HL-60 (cell line): ENCODE results near the gene ACVR2A.

Source experiments
- GABPA ChIP-seq: IDR thresholded peaks from 2 replicates; pipeline ENCODE4 v1.6.1; 2012; ENCODE audit warnings: low read depth
- POLR2AphosphoS5 ChIP-seq: IDR thresholded peaks from 2 replicates; pipeline ENCODE4 v1.6.1; 2012; ENCODE audit warnings: low read depth
- SPI1 ChIP-seq: IDR thresholded peaks from 2 replicates; pipeline ENCODE4 v1.6.1; 2012; ENCODE audit warnings: low read depth, mild to moderate bottlenecking, borderline replicate concordance
- TF ChIP-seq, protein P1 (sequence below): IDR thresholded peaks from one replicate; pipeline ENCODE4 v1.5.1; 2011; ENCODE audit warnings: low read length, control low read depth, inconsistent platforms; ENCODE audit not compliant: insufficient read depth
- TF ChIP-seq, protein P2 (sequence below): IDR thresholded peaks from 2 replicates; pipeline ENCODE4 v1.6.1; 2012; ENCODE audit warnings: low read depth; ENCODE audit not compliant: insufficient replicate concordance

DNA sequence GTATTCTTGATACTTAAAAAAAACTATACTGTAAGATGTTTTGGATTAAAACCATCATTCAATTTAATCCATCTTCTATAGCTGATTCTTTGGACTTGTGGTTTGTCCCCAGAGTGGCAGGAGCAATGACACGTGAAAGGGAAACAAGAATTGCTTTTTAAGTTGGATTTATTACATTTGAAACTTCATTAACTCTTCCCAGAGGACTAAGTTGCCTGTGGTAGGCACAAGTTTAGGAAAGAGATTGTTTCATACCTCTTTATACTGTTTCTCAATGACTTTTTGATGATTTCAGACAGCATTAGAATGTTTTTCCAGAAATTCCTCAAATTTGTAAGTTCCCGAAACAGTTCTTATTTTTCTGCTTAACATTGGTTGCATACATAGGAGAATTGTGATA, 41.3 kb downstream of the ACVR2A start:
- TF ChIP-seq, protein P1, sequence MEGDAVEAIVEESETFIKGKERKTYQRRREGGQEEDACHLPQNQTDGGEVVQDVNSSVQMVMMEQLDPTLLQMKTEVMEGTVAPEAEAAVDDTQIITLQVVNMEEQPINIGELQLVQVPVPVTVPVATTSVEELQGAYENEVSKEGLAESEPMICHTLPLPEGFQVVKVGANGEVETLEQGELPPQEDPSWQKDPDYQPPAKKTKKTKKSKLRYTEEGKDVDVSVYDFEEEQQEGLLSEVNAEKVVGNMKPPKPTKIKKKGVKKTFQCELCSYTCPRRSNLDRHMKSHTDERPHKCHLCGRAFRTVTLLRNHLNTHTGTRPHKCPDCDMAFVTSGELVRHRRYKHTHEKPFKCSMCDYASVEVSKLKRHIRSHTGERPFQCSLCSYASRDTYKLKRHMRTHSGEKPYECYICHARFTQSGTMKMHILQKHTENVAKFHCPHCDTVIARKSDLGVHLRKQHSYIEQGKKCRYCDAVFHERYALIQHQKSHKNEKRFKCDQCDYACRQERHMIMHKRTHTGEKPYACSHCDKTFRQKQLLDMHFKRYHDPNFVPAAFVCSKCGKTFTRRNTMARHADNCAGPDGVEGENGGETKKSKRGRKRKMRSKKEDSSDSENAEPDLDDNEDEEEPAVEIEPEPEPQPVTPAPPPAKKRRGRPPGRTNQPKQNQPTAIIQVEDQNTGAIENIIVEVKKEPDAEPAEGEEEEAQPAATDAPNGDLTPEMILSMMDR: no peak
- no peak for TF ChIP-seq GABPA
- TF ChIP-seq, protein P2, sequence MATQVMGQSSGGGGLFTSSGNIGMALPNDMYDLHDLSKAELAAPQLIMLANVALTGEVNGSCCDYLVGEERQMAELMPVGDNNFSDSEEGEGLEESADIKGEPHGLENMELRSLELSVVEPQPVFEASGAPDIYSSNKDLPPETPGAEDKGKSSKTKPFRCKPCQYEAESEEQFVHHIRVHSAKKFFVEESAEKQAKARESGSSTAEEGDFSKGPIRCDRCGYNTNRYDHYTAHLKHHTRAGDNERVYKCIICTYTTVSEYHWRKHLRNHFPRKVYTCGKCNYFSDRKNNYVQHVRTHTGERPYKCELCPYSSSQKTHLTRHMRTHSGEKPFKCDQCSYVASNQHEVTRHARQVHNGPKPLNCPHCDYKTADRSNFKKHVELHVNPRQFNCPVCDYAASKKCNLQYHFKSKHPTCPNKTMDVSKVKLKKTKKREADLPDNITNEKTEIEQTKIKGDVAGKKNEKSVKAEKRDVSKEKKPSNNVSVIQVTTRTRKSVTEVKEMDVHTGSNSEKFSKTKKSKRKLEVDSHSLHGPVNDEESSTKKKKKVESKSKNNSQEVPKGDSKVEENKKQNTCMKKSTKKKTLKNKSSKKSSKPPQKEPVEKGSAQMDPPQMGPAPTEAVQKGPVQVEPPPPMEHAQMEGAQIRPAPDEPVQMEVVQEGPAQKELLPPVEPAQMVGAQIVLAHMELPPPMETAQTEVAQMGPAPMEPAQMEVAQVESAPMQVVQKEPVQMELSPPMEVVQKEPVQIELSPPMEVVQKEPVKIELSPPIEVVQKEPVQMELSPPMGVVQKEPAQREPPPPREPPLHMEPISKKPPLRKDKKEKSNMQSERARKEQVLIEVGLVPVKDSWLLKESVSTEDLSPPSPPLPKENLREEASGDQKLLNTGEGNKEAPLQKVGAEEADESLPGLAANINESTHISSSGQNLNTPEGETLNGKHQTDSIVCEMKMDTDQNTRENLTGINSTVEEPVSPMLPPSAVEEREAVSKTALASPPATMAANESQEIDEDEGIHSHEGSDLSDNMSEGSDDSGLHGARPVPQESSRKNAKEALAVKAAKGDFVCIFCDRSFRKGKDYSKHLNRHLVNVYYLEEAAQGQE: no peak
- TF ChIP-seq POLR2AphosphoS5: no peak
- TF ChIP-seq SPI1: no peak
